ENCODE measurements around the gene RBPJ.

GRCh38 chr4:26441771-26442170, 121.0 kb downstream of the RBPJ start:
- TF ChIP-seq TAF1 (IDR thresholded peaks at IDR 0.05; ENCODE audit: low read depth) (no peak), CTCF (IDR thresholded peaks at IDR 0.05; ENCODE audit: poor library complexity, severe bottlenecking) (no peak)

All from neural cell (in vitro differentiated cells).